ENCODE data around the gene NKX2-1.

NKX2-1 gene

GRCh38 chr14:36517242-36518030 lies 2.6 kb downstream of the NKX2-1 start:
- peak; percentile 39 for DNase-seq

DNA sequence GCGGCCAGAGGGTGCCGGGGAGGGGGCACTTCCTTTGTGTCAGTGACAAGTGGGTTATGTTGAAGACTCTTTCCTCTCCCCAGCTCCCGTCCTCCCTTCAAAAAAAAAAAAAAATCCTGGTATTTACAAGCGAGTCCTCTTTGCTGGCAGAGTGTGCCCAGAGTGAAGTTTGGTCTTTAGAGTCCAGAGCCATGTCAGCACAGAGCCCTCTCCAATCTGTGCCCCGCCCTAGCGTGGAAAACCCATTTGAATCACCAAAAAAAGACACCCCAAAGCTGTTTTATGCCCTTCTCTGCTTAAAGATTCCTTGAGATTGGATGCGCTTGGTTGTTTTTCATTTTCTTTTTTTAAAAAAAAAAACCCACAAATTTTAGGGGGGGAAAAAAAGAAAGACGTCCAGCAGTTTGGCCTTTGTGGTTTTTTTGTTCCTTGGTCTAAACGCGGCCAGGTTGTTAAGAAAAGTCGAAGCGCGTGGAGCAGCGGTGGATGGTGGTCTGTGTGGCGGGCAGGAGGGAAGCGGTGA lies 3.3 kb downstream of the NKX2-1 start:
- peak; percentile 58 for DNase-seq

DNA sequence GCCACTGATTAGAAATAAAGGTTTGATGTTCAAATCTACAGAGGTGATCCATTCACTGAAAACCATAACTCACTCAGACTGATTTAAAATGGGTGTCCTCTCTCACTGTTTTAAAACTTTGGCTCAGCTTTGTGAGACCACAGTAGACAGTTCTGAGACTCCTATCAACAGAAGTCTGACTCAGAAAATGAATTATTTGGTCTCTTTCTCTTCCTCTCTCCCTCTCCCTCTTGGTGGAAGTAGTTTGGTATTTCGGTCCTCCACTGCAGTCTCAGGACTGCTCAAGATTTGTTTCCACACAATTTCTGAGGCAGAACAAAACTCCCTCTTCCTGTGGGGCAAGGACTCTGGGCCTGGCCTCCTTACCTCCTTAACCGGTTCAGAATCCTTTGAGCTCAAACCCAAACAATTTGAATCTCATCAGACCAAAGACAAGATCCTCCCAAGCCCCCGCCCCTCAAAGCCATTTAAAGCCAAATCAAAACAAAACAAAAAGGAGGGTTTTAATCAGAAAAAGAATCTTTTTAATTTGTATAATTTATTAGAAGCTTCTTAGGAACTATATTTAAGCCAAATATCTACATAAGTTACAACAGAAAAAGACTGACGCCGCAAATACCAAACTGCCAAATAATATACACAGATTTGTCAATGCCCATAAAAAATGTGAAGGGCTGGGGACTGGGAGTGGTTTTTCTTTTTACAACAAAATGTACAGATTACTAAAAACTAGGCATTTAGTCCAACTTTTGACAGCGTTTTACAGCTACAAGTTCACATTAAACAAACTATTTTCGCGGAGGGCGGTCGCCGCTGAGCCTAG lies 3.9 kb downstream of the NKX2-1 start:
- DNase-seq, result peak; percentile 53

DNA sequence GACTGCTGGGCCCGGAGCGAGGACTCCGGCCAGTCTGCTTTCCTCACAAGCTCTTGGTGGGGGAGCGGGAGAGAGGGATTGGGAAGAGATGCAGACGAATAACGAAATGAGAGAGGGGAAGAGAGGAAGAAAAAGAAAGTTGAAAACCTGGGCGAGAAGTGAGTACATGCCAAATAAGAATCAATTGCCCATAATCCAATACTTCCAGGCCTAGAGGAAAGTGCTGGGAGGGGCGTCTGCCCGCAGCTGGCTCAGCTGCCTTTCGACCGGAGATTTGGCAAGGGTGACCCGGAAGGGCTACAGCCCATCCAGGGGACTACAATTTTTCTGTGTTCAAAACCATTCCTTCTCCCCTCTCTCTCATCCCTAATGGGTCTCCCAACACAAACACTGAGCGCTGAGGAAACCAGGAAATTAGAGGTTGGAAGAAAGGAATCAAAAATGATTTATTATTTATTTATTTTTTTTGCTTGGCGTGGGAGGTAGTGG lies 4.9 kb downstream of the NKX2-1 start:
- peak; percentile 78 for DNase-seq

GRCh38 chr14:36514278-36515104 lies 5.5 kb downstream of the NKX2-1 start:
- DNase-seq, result peak; percentile 78

DNA sequence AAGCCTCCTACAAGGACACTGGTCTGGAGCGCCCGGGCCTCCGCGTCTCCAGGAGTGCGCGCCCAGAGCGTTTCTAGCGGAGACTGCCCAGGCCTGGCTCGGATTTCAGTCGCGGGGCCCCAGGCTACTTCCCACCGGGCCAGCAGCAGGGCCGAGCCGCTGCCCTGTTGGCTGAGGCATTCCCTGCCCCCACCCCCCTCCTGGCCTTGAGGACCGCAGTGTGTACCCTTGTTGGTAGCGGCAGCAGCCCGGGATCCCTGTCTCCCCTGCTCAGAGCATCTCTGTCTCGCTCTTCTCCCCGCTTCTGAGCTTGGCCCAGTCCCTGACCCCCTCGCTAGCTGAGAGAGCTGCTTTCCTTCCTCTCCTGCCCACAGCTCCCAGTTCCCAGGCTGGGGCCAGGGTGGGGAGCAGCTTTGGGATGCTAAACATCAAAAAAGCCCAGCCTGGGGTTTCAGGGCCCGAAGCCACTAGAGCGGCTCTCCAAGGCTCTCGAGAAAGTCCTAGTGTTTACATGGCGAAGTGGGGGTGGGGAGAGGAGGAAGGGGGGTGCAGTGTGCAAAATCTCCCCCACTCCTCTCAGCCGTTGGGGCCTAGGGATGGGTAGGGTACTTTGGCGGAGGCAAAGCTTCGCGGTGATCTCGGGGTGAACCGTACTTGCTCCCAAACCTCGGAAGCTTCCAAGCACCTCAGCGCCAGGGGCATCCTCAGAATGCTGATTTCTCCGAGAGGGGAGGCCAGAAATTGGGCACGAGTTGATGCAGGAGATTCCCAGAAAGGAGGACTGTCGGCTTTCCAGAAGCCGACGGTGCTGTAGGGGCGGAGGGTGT lies 6.4 kb downstream of the NKX2-1 start:
- DNase-seq, result peak; percentile 82

GRCh38 chr14:36513012-36513420 lies 7.0 kb downstream of the NKX2-1 start:
- peak; percentile 34 for DNase-seq

DNA sequence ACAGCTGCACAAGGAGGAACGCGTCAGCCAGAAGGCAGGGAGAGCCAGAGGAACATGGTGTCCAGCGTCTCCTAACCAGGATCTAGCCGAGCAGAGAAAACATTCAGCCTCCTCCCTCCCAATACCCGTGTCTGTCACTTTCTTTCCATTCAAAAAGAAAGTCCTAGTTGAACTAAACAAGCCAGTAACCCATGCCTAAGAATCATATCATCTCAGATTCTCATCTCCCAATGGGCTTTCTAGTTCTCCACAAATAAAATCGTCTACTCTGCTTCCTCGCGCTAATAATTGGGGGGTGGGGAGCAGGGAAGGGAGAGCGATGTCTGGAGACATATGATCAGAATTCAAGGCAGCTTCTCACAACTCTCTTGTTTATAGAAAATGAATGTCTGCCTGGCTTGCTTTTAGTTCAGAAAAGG lies 7.4 kb downstream of the NKX2-1 start:
- no peak for DNase-seq

DNA sequence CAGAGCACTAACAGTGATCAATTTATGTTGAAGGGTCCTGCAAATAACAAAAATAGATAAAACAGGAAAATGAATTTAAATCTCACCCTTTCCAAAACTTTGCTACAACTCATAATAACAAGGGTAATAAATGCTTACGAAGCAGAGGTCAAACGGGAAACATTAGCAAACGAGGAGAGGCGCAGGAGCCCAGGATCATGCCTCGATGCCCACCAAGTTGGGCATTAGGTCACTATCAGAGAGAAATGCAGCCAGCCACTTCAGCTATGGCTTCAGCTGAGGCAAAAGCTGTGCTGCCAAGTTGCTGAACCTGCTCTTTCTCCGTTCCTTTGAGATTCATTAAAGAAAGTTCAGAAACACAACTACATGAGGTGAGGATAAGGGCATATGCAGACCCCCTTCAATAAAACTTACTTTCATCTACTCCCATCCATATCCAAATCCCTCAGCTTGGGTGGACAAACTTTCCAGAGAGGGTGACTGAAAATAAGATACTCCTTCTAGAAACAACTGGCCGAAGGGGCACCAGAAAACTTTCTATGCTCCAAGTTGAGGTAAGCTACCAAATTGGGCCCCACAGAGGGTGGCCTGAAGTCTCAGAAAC lies 7.9 kb downstream of the NKX2-1 start:
- peak; percentile 56 for DNase-seq

GRCh38 chr14:36510874-36511273 lies 9.2 kb downstream of the NKX2-1 start:
- no peak for DNase-seq

DNA sequence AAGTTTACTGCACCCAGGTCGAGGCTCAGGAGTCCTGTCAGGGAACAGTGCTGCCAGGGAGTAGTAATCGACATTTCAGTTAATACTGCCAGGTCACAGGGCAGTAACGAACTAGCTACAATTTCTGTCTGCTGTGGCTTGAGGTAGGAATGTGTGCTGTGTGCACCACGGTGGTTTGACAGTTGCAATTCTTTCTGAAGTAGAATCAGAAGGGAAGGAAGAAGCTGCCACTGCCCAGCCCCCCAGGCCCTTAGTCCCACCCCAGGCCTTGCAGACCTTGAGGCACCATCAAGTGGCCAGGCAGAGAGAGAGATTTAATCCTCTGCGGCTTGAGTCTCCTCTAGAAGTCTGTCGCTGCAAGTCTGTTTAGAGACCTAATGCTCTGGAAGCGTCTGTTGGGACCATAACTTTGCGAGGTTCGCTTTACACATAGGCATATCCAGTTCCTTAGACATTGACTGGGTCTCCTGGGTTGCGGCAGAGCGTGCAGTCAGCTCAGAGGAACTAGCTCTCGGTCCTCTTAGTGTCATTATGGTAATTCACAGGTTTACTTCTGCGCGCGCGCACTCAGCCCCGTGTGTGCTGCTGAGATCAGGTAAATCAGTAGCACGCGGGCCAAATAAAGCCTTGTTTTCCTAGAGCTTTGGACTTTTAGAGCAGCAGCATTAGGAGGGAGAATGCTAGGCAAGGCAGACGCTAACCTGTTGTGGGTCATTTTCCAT lies 9.8 kb downstream of the NKX2-1 start:
- peak; percentile 89 for DNase-seq

DNA sequence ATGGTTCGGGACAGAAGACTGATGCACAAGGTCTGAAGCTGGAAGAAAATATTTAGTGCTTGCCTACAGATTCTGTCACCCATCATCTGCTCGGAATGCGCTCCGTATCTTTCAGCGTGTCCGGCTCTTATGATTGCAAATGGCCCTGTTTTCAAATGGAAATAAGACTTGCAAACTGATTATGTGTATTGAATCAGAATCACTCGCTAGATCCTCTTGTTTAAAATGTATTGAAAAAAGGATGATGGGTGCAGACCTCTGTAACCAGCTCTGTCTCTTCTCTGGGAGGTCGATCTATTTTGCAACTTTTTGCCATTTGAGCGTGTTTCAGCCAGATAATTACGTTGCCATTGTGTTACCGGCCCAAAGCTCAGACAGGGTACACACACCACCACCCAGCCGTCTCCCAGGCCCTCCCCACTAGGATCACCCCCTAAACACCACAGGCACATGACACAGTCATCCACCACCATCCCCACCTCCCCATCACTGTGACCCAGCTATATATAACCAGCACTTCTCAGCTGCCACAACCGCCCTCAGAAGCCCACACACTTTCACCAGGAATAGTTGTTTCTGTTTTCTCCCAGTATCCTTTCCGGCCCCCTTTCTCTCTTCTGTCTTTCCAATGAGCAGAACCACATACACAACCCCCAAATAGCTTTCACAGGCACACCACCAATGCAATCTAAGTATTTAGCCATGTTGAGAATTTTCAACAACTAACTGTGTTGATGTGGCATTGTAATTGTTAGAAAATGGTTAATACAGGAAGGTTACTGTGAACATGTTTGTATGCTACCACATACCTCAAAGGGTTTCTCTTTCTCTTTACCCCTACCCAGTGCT lies 10.7 kb downstream of the NKX2-1 start:
- DNase-seq, result peak; percentile 29

- DNase-seq, result no peak
Measured at GRCh38 chr14:36508418-36509068, 11.5 kb downstream of the NKX2-1 start.

DNA sequence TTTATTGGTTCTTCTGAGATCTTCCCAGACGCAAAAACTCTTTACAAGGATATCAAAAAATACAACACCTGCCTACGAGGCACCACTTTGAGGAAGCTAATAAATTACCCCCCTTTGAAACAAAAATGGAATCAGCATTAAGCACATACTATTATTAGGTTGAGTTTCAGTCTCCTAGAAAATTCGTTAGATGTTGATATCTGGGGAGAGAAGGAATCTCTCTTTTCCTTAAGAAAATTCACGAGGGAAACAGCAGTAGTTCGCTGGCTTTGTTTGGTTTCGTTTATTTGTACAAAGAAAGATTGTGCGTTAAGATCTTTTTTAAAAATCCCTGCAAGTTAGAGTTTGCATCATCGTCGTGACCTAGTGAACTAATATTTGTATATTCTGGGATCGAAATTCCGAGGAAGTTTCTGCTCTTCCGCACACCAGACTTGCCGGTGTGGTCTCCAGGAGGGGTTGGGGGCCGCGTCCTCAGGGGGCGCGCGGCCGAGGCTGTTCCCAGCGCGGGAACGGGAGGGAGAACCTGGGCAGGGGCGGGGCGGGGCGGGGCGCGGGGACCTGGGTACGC lies 12.1 kb downstream of the NKX2-1 start:
- peak; percentile 60 for DNase-seq

GRCh38 chr14:36506732-36507614 lies 13.1 kb downstream of the NKX2-1 start:
- DNase-seq, result peak; percentile 43

DNA sequence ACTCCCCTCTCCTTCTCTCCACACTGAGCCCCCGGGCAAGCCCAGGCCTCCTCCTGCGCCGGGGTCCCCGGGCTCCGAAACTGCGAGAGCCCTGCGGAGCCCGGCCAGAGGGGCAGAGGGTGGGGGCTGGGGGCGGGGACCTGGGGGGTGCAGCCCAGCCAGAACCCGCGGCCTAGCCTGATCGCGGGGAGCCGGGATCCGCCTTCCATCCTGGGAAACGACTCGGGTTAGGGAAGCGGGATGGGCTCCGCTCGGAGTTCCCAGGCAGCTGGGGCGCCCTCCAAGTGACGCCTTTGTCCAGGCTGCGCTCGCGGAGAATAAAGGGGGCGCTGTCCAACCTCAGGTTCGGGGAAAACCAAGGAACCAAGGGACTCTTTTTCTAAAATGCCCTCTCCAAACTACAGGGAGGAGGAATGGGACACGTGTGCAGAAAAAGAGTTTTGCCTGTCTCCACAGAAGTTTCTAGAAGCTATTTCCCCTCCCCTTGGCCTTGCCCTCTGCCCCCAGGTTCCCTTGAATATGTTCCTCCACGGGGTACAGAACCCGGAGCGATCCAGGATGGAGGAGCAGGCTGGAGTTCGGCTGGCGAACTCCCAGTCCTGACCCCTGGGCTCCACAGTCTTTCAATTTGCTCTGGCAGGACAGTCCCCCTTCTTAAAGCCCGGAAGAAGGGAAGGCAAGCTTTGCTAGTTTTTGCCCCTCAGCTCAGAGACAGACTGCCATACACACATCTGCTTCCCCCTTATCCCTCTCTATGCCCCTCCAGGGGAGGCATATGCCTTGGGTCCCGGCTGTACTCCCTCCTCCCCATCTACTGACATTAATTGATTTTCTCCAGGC lies 13.9 kb downstream of the NKX2-1 start:
- peak; percentile 74 for DNase-seq

Data from NCI-H1092 (cell line).